ENCODE measurements around the gene SPATS1. TPM values are rescaled to one million over a fixed set of nuclear protein-coding genes. Genes with fewer than 3 reads are reported as not detected.

SPATS1 gene
- total RNA-seq, 1 experiment from 2014 or later, result not detected

DNA sequence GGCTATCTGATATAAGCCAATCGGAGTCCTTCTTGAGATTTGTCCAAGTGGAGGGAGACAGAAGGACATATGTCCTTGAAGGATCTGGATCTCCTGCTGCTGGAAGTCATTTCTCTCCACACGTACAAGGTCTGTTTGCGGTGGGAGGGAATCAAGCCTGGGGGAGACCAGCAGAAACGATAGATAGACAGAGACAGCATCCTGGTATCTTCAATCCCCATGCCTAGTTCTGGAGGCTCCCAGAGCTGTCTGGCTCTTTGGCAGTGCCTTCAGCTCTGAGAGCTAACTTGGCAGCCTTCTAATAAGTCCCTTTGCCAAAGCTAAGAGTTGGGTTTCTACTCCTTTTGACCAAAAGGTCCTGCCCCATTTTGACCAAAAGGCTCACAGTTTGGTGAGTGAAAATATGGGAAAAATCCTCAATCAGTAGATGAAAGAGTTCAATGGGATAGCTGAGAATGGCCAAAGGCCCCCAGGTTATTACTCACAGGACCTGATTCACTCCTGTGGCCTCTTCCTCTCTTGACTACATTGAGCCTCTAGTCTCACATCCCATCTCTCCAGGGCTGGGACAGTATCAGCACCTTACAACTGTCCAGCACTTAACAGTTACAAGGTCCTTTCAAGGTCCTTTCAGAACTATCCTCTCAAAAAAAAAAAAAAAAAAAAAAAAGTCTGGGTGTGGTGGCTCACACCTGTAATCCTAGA is 49.6 kb upstream of the SPATS1 start (continued):
- TF ChIP-seq, protein P1, sequence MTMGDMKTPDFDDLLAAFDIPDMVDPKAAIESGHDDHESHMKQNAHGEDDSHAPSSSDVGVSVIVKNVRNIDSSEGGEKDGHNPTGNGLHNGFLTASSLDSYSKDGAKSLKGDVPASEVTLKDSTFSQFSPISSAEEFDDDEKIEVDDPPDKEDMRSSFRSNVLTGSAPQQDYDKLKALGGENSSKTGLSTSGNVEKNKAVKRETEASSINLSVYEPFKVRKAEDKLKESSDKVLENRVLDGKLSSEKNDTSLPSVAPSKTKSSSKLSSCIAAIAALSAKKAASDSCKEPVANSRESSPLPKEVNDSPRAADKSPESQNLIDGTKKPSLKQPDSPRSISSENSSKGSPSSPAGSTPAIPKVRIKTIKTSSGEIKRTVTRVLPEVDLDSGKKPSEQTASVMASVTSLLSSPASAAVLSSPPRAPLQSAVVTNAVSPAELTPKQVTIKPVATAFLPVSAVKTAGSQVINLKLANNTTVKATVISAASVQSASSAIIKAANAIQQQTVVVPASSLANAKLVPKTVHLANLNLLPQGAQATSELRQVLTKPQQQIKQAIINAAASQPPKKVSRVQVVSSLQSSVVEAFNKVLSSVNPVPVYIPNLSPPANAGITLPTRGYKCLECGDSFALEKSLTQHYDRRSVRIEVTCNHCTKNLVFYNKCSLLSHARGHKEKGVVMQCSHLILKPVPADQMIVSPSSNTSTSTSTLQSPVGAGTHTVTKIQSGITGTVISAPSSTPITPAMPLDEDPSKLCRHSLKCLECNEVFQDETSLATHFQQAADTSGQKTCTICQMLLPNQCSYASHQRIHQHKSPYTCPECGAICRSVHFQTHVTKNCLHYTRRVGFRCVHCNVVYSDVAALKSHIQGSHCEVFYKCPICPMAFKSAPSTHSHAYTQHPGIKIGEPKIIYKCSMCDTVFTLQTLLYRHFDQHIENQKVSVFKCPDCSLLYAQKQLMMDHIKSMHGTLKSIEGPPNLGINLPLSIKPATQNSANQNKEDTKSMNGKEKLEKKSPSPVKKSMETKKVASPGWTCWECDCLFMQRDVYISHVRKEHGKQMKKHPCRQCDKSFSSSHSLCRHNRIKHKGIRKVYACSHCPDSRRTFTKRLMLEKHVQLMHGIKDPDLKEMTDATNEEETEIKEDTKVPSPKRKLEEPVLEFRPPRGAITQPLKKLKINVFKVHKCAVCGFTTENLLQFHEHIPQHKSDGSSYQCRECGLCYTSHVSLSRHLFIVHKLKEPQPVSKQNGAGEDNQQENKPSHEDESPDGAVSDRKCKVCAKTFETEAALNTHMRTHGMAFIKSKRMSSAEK (CRISPR knock-in tag; IDR thresholded peaks at IDR 0.05; ENCODE audit: borderline replicate concordance), result no peak

GRCh38 chr6:44294832-44295791 is 47.3 kb upstream of the SPATS1 start:
- H3K27me3 Mint-ChIP-seq (ENCODE audit: low read depth), result peaks cover 48% of the 10 kb centered on the region
- ChIA-PET CTCF (interaction anchor here (0.8 to 5.3 kb wide), 7 partner anchors 10 to 38 kb away, joined by 3 to 37 read pairs (median 7); partner anchors contain the start of genes AARS2 and TMEM151B), POLR2A (no interaction called here)
- ATAC-seq, result no peak
- TF ChIP-seq JUN (CRISPR knock-in tag; IDR thresholded peaks at IDR 0.05), result no peak
- TF ChIP-seq KAT7 (CRISPR knock-in tag; IDR thresholded peaks at IDR 0.05; ENCODE audit: borderline replicate concordance), result no peak
- no peak for TF ChIP-seq EMX1 (CRISPR knock-in tag; IDR thresholded peaks at IDR 0.05)
- no peak for TF ChIP-seq CTCF (IDR thresholded peaks at IDR 0.05)
- TF ChIP-seq AR (CRISPR knock-in tag; IDR thresholded peaks at IDR 0.05), result no peak
- no peak for TF ChIP-seq GABPB1 (CRISPR knock-in tag; IDR thresholded peaks at IDR 0.05)
- TF ChIP-seq, protein P2, sequence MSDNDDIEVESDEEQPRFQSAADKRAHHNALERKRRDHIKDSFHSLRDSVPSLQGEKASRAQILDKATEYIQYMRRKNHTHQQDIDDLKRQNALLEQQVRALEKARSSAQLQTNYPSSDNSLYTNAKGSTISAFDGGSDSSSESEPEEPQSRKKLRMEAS (CRISPR knock-in tag; IDR thresholded peaks at IDR 0.05), result no peak
- TF ChIP-seq NFYB (CRISPR knock-in tag; conservative IDR thresholded peaks at IDR 0.05; ENCODE audit: low read depth), result no peak
- TF ChIP-seq, protein P3, sequence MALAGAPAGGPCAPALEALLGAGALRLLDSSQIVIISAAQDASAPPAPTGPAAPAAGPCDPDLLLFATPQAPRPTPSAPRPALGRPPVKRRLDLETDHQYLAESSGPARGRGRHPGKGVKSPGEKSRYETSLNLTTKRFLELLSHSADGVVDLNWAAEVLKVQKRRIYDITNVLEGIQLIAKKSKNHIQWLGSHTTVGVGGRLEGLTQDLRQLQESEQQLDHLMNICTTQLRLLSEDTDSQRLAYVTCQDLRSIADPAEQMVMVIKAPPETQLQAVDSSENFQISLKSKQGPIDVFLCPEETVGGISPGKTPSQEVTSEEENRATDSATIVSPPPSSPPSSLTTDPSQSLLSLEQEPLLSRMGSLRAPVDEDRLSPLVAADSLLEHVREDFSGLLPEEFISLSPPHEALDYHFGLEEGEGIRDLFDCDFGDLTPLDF (CRISPR knock-in tag; IDR thresholded peaks at IDR 0.05), result no peak
- TF ChIP-seq, protein P1 (CRISPR knock-in tag; IDR thresholded peaks at IDR 0.05; ENCODE audit: borderline replicate concordance), result no peak
- TF ChIP-seq ZNF317 (CRISPR knock-in tag; IDR thresholded peaks at IDR 0.05; ENCODE audit: borderline replicate concordance, low read depth), result no peak
- H3K36me3 Mint-ChIP-seq, result peaks cover 3% of the 10 kb centered on the region
- no peak overlapping the region for H3K4me3 Mint-ChIP-seq
- no peak for DNase-seq (ENCODE audit: low spot score)
- no peaks in the 10 kb centered on the region for H3K9me3 Mint-ChIP-seq
- peaks cover 11% of the 10 kb centered on the region for H3K4me1 Mint-ChIP-seq
- H3K27ac Mint-ChIP-seq, result no peak overlapping the region
